Activated B cell treated with CpG ODN at 0.5 μM for 24 hours (primary cell): ENCODE results near the gene LUC7L3. TPM values are rescaled to one million over a fixed set of nuclear protein-coding genes. Genes with fewer than 3 reads are reported as not detected.
"Not testable (repeated sequence)": the region's sequence is repeated elsewhere in the genome, so short reads cannot be mapped to it uniquely, and the experiment has no call there.

Experiments
- ATAC-seq: fragments of 200-7000 bp; cut with Tn5 transposase; one replicate; pipeline ENCODE4 v1.10.0; 2021; ENCODE audit warnings: low read depth, mild to moderate bottlenecking, moderate library complexity
- CTCF ChIA-PET: fragments of 350-600 bp; sonication (Branson Sonifier 250); formaldehyde crosslinking; loops from one replicate; lab custom pipeline; 2021; ENCODE audit warnings: antibody characterized with exemption; lab: Charles Lee
- POLR2A ChIA-PET: fragments of 350-600 bp; sonication (Branson Sonifier 250); formaldehyde crosslinking; loops from one replicate; lab custom pipeline; 2021; ENCODE audit warnings: antibody characterized with exemption; lab: Charles Lee
- DNase-seq: peaks from one replicate; pipeline ENCODE4 v3.0.0; 2022
- H3K27ac Mint-ChIP-seq: one replicate; pipeline ENCODE4 v1.8.0; 2020; ENCODE audit warnings: mixed read lengths
- H3K27me3 Mint-ChIP-seq: one replicate; pipeline ENCODE4 v1.8.0; 2021; ENCODE audit warnings: mixed read lengths
- H3K36me3 Mint-ChIP-seq: one replicate; pipeline ENCODE4 v1.8.0; 2021; ENCODE audit warnings: low read depth, mixed read lengths
- H3K4me1 Mint-ChIP-seq: one replicate; pipeline ENCODE4 v1.8.0; 2021; ENCODE audit warnings: mixed read lengths
- H3K4me3 Mint-ChIP-seq: one replicate; pipeline ENCODE4 v1.8.0; 2020; ENCODE audit warnings: mild to moderate bottlenecking, mixed read lengths
- H3K9me3 Mint-ChIP-seq: one replicate; pipeline ENCODE4 v1.8.0; 2020; ENCODE audit warnings: mixed read lengths
- intact Hi-C: fragments of 100-400 bp; cut with micrococcal nuclease; formaldehyde crosslinking; loops from one replicate; pipeline ENCODE4 v1.15.1; 2024
- total RNA-seq: library from RNA; stranded (reverse); gene quantifications from 2 replicates; pipeline ENCODE4 v1.2.3, GENCODE V29; 2022
- TF ChIP-seq, protein P1 (sequence below): fragments of 200-600 bp; IDR thresholded peaks from one replicate; pipeline ENCODE4 v1.8.0; 2022; ENCODE audit warnings: antibody characterized with exemption, mild to moderate bottlenecking

LUC7L3 gene
- total RNA-seq, 1 donor from 2014 or later = 158 TPM

DNA sequence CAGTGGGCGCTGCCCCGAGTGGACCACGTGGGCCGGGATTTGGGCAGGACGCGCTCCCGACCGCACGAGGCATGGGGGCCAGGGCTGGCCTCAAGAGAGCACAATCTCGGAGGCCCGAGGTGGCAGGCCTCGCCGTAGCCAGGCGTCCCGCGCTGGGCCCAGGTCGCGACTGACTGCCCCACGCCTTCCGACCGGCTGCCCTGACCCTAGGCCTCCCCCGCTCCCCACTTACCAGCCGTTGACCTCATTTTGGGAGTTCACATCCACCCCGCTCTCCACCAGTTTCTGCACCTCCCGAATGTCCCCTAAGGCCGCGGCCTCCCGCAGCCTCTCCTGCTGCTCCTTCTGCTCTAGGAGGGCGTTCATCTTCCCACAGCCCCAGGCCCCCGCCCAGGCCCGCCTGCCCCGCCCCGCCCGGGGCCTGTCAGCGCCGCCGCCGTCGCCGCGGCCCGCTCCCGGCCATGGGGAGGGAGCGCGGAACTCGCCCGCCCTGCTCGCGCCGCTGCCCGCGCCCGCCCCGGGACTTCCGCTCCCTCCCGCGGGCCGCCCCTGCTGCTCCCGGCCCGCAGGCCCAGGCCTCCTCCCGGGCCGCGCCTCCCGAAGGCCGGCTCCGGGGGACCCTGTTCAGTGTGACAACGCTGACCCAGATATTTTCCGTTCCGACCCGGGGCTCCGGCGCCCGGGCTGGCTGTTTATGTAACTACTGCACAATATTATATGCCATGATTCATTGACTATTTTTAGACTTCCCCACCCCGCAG lies 11.9 kb upstream of the LUC7L3 start, which contains the start of gene ANKRD40:
Gene ANKRD40, minus strand, starts transcription at position 626 of the 761 bp plus-strand sequence. Its CDS starts 260 bp downstream, at position 366.
- ATAC-seq (peak; percentile 82), DNase-seq (peak; percentile 91)
- peak within 1 kb of the TSS; percentile 96 for H3K27ac Mint-ChIP-seq
- CTCF ChIA-PET = interaction anchor here (1.4 kb wide), 1 partner anchor 11 kb away, joined by 3 read pairs; no protein-coding TSS in a partner anchor
- POLR2A ChIA-PET = interaction anchor here (0.6 to 3.5 kb wide), 10 partner anchors 10 to 310 kb away, joined by 3 to 48 read pairs (median 4); partner anchors contain the start of genes LRRC59 and LUC7L3
- intact Hi-C loops = loop anchor here (1.0 to 5.0 kb wide), 8 partner anchors 12 to 460 kb away; partner anchors contain the start of genes LUC7L3, MYCBPAP, NME1 and NME2
- peak within 1 kb of the TSS; percentile 95 for H3K4me3 Mint-ChIP-seq
- H3K4me1 Mint-ChIP-seq = peaks cover 38% of the 10 kb centered on the region
- H3K27me3 Mint-ChIP-seq = no peaks in the 10 kb centered on the region
- H3K9me3 Mint-ChIP-seq = no peaks in the 10 kb centered on the region
- TF ChIP-seq, protein P1, sequence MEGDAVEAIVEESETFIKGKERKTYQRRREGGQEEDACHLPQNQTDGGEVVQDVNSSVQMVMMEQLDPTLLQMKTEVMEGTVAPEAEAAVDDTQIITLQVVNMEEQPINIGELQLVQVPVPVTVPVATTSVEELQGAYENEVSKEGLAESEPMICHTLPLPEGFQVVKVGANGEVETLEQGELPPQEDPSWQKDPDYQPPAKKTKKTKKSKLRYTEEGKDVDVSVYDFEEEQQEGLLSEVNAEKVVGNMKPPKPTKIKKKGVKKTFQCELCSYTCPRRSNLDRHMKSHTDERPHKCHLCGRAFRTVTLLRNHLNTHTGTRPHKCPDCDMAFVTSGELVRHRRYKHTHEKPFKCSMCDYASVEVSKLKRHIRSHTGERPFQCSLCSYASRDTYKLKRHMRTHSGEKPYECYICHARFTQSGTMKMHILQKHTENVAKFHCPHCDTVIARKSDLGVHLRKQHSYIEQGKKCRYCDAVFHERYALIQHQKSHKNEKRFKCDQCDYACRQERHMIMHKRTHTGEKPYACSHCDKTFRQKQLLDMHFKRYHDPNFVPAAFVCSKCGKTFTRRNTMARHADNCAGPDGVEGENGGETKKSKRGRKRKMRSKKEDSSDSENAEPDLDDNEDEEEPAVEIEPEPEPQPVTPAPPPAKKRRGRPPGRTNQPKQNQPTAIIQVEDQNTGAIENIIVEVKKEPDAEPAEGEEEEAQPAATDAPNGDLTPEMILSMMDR = no peak
- H3K36me3 Mint-ChIP-seq = peaks cover 23% of the 10 kb centered on the region

DNA sequence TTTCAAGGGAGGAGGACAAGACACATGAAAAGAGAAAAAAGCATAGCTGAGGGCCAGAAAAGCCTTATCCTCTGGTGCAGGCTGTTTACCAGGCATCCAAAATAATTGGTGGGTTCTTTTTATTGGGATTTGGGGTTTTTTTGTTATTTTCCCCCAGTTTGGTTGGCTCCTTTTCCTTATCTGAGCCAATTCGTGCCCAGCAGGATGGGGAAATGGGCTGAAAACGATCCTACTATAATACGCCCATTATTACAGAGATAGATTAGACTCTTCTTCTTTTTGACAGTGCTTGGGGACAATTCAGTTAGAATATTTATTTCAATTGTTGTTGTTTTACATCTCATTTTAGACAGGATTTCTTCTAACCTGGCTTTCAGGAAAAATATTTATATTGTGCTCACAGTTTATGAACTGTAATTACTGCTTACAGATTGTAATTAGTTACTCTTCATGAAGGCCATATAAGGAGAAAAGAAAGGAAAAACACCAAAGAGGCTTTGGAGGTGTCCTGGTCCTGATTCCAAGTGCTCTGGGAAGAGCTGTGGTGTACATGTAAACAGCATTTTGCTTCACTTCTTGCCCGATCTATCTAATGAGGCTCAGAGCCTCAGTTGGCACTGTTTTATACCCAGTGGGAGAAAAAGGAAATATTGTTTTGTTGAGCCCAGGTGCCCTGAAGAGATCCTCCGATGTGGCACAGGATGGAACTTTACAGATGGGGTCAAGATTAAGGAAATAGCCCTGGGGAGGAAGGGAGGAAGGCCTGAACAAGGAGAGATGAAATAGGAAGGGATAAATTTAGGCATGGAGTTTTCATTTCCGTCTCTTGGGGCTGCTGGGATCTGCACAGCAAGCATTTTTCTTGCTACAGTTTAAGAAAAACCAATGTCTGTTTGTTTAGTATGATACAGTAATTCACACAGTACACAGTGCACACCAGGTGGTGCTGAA lies 11.1 kb upstream of the LUC7L3 start:
- H3K27ac Mint-ChIP-seq = peak overlapping the region; percentile 94
- CTCF ChIA-PET = interaction anchor here (1.4 kb wide), 1 partner anchor 12 kb away, joined by 3 read pairs; no protein-coding TSS in a partner anchor
- peaks cover 37% of the 10 kb centered on the region for H3K4me1 Mint-ChIP-seq
- no peak for DNase-seq
- POLR2A ChIA-PET = interaction anchor here (0.7 to 3.5 kb wide), 5 partner anchors 9 to 311 kb away, joined by 3 to 48 read pairs (median 3); partner anchors contain the start of genes LRRC59 and LUC7L3
- TF ChIP-seq, protein P1 = no peak
- H3K9me3 Mint-ChIP-seq = no peaks in the 10 kb centered on the region
- H3K27me3 Mint-ChIP-seq = no peaks in the 10 kb centered on the region
- intact Hi-C loops = loop anchor here (1.0 to 5.0 kb wide), 3 partner anchors 55 to 459 kb away; partner anchors contain the start of genes NME2 and SPAG9
- ATAC-seq = no peak
- H3K4me3 Mint-ChIP-seq = peak overlapping the region; percentile 91
- peaks cover 21% of the 10 kb centered on the region for H3K36me3 Mint-ChIP-seq

DNA sequence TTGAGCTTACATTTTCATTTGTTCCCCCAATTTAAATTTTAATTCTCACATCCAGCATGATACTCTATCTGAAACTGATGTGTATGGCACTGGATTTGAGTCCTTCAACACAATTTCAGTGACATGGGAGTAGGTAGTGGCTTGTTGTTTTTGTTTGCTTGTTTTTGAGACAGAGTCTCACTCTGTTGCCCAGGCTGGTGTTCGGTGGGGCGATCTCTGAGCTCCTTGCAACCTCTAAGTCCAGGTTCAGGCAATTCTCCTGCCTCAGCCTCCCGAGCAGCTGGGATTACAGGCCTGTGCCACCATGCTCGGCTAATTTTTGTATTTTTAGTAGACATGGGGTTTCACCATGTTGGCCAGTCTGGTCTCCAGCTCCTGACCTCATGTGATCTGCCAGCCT lies 10.3 kb upstream of the LUC7L3 start:
- POLR2A ChIA-PET = interaction anchor here (0.6 to 3.5 kb wide), 4 partner anchors 8 to 331 kb away, joined by 3 to 48 read pairs (median 6); partner anchors contain the start of gene LUC7L3
- Mint-ChIP-seq H3K4me1 (peaks cover 31% of the 10 kb centered on the region), H3K27ac (peak overlapping the region; percentile 94), H3K4me3 (peak overlapping the region; percentile 91), H3K36me3 (peaks cover 14% of the 10 kb centered on the region)
- CTCF ChIA-PET = interaction anchor here (1.4 kb wide), 1 partner anchor 12 kb away, joined by 3 read pairs; no protein-coding TSS in a partner anchor
- not testable (repeated sequence) for H3K9me3 Mint-ChIP-seq, ATAC-seq, H3K27me3 Mint-ChIP-seq, DNase-seq
- intact Hi-C loops = loop anchor here (5.0 kb wide), 2 partner anchors 413 to 458 kb away; partner anchors contain the start of genes NME2 and SPAG9

DNA sequence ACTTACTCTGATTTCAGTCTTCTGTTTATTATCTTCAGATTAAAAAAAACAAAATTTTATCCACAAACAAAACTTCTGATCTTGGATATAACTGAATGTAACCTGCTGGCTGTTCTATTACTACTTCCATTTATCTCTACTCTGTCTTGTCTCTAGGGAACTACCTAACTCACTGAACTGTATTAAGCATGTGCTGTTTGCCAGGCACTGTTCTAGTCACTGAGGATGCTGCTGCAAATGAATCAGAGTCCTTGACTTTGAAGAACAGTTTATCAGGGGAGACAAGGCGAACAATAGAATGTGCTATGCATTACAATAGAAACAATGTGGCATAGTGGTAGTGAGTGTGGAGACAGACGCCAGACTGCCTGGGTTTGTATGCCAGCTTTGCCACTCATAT lies 9.4 kb upstream of the LUC7L3 start:
- H3K4me3 Mint-ChIP-seq = no peak overlapping the region
- CTCF ChIA-PET = no interaction called here
- no peaks in the 10 kb centered on the region for H3K9me3 Mint-ChIP-seq
- POLR2A ChIA-PET = no interaction called here
- H3K27ac Mint-ChIP-seq = peak overlapping the region; percentile 24
- TF ChIP-seq, protein P1 = no peak
- H3K36me3 Mint-ChIP-seq = peaks cover 9% of the 10 kb centered on the region
- no peaks in the 10 kb centered on the region for H3K27me3 Mint-ChIP-seq
- H3K4me1 Mint-ChIP-seq = peaks cover 30% of the 10 kb centered on the region
- DNase-seq (no peak), ATAC-seq (no peak)
- intact Hi-C loops = no loop called here

DNA sequence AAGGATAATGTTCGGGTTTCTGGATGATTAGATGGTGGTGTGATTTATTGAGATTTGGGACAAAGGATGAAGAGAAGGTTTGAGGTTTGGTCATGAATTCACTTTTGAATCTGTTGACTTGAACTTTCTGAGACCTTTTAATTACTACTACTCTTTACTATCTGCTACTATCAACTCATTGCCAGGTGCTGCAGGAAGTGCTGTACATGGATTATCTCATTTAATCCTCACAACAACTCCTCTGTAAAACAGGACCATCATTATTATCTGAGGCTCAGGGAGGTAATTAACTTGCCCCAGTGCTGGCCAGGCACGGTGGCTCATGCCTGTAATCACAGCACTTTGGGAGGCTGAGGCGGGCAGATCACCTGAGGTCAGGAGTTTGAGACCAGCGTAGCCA lies 8.8 kb upstream of the LUC7L3 start:
- POLR2A ChIA-PET = no interaction called here
- H3K4me1 Mint-ChIP-seq = peaks cover 28% of the 10 kb centered on the region
- TF ChIP-seq, protein P1 = no peak
- H3K9me3 Mint-ChIP-seq = no peaks in the 10 kb centered on the region
- DNase-seq (no peak), ATAC-seq (no peak)
- peaks cover 6% of the 10 kb centered on the region for H3K36me3 Mint-ChIP-seq
- no peak overlapping the region for H3K4me3 Mint-ChIP-seq
- no peak overlapping the region for H3K27ac Mint-ChIP-seq
- CTCF ChIA-PET = no interaction called here
- H3K27me3 Mint-ChIP-seq = no peaks in the 10 kb centered on the region
- intact Hi-C loops = no loop called here
